IMR-90 (cell line): ENCODE results near the gene ELMO1. TPM values are rescaled to one million over a fixed set of nuclear protein-coding genes. Genes with fewer than 3 reads are reported as not detected.

Experiments used
- ATAC-seq: fragments of 200-7000 bp; cut with Tn5 transposase; 2 replicates; pipeline ENCODE4 v1.9.1; 2020; ENCODE audit warnings: low read depth, mild to moderate bottlenecking, moderate library complexity
- BruUV-seq: library from RNA; stranded (reverse); fragments of 400-500 nt; replicated peaks from 2 replicates; lab custom pipeline; 2021; lab: Mats Ljungman, UMichigan
- CTCF ChIA-PET: fragments of 300-600 bp; formaldehyde crosslinking; extraction: SDS; loops from one replicate; lab custom pipeline; 2021; ENCODE audit warnings: antibody characterized with exemption; lab: Yijun Ruan, JAX
- POLR2A ChIA-PET: fragments of 300-600 bp; sonication (Branson Sonifier 250); formaldehyde crosslinking; loops from one replicate; lab custom pipeline; 2022; ENCODE audit warnings: antibody characterized with exemption; ENCODE audit not compliant: unreplicated experiment; lab: Charles Lee
- DNase-seq: peaks from one replicate; pipeline ENCODE4 v3.0.0; 2013
- H2AFZ ChIP-seq: replicated peaks from 2 replicates; pipeline ENCODE3; 2013; ENCODE audit warnings: low read length, mild to moderate bottlenecking; ENCODE audit not compliant: poor library complexity
- H2AK5ac ChIP-seq: 2 replicates; pipeline ENCODE4 v1.6.1; 2013; ENCODE audit warnings: low read depth, low read length, inconsistent platforms
- H2AK9ac ChIP-seq: replicated peaks from 2 replicates; pipeline ENCODE3; 2013; ENCODE audit warnings: mild to moderate bottlenecking, low read depth, low read length, moderate library complexity; ENCODE audit not compliant: poor library complexity
- H2BK120ac ChIP-seq: 2 replicates; pipeline ENCODE4 v1.6.1; 2013; ENCODE audit warnings: low read depth, low read length, inconsistent platforms
- H2BK15ac ChIP-seq: 3 replicates; pipeline ENCODE4 v1.6.1; 2013; ENCODE audit warnings: low read depth, low read length, inconsistent platforms
- H2BK20ac ChIP-seq: 2 replicates; pipeline ENCODE4 v1.6.1; 2013; ENCODE audit warnings: low read depth, mild to moderate bottlenecking, inconsistent platforms, low read length, moderate library complexity
- H2BK5ac ChIP-seq: 2 replicates; pipeline ENCODE4 v1.6.1; 2013; ENCODE audit warnings: mild to moderate bottlenecking, low read depth, low read length, inconsistent platforms; ENCODE audit not compliant: poor library complexity, severe bottlenecking
- H3K14ac ChIP-seq: replicated peaks from 2 replicates; pipeline ENCODE4 v1.6.1; 2013; ENCODE audit warnings: low read depth, low read length, inconsistent platforms
- H3K18ac ChIP-seq: 2 replicates; pipeline ENCODE4 v1.6.1; 2013; ENCODE audit warnings: low read depth, low read length, control low read depth
- H3K23ac ChIP-seq: 2 replicates; pipeline ENCODE4 v1.6.1; 2013; ENCODE audit warnings: low read depth, low read length, inconsistent platforms
- H3K27ac ChIP-seq: 2 replicates; pipeline ENCODE4 v1.5.1; 2013; ENCODE audit warnings: mild to moderate bottlenecking, control low read depth, low read length; ENCODE audit not compliant: insufficient read depth
- H3K27me3 ChIP-seq: 2 replicates; pipeline ENCODE4 v1.6.1; 2013; ENCODE audit warnings: low read length; ENCODE audit not compliant: control insufficient read depth, insufficient read depth
- H3K36me3 ChIP-seq: 2 replicates; pipeline ENCODE4 v1.6.1; 2013; ENCODE audit warnings: low read length, mixed read lengths; ENCODE audit not compliant: control insufficient read depth, insufficient read depth
- H3K4ac ChIP-seq: 2 replicates; pipeline ENCODE4 v1.6.1; 2013; ENCODE audit warnings: low read depth, low read length, inconsistent platforms
- H3K4me1 ChIP-seq: 2 replicates; pipeline ENCODE4 v1.6.1; 2013; ENCODE audit warnings: low read length, mixed read lengths; ENCODE audit not compliant: control insufficient read depth, insufficient read depth
- H3K4me2 ChIP-seq: 2 replicates; pipeline ENCODE4 v1.6.1; 2013; ENCODE audit warnings: low read depth, mild to moderate bottlenecking, control low read depth, low read length, moderate library complexity
- H3K4me3 ChIP-seq: 2 replicates; pipeline ENCODE4 v1.5.1; 2013; ENCODE audit warnings: low read depth, mild to moderate bottlenecking, control low read depth, low read length, moderate library complexity; ENCODE audit not compliant: insufficient read depth
- H3K56ac ChIP-seq: 2 replicates; pipeline ENCODE4 v1.6.1; 2013; ENCODE audit warnings: low read length, inconsistent platforms; ENCODE audit not compliant: insufficient read depth; ENCODE audit errors: extremely low read depth
- H3K79me1 ChIP-seq, 2 experiments: 2 replicates each; pipeline ENCODE4 v1.6.1; 2013; ENCODE audit warnings: low read length in 2 of 2, inconsistent platforms in 1 of 2, low read depth in 1 of 2
- H3K9ac ChIP-seq: 2 replicates; pipeline ENCODE4 v1.6.1; 2013; ENCODE audit warnings: low read depth, low read length, control low read depth
- H3K9me1 ChIP-seq: 2 replicates; pipeline ENCODE4 v1.6.1; 2013; ENCODE audit warnings: low read length, inconsistent platforms; ENCODE audit not compliant: insufficient read depth
- H3K9me3 ChIP-seq: 2 replicates; pipeline ENCODE4 v1.6.1; 2013; ENCODE audit warnings: low read length; ENCODE audit not compliant: control insufficient read depth, insufficient read depth
- H4K20me1 ChIP-seq: 2 replicates; pipeline ENCODE4 v1.6.1; 2013; ENCODE audit warnings: low read length, inconsistent platforms; ENCODE audit not compliant: insufficient read depth
- H4K5ac ChIP-seq: 2 replicates; pipeline ENCODE4 v1.6.1; 2013; ENCODE audit warnings: mild to moderate bottlenecking, low read depth, low read length, control low read depth
- H4K8ac ChIP-seq, 2 experiments: 2 replicates each; pipeline ENCODE4 v1.6.1; 2013; ENCODE audit warnings: low read depth in 2 of 2, low read length in 2 of 2, control low read depth in 1 of 2, inconsistent platforms in 1 of 2
- H4K91ac ChIP-seq: 2 replicates; pipeline ENCODE4 v1.6.1; 2013; ENCODE audit warnings: low read depth, low read length, inconsistent platforms; ENCODE audit not compliant: insufficient read depth
- BHLHE40 ChIP-seq: fragments of 150-350 bp; IDR thresholded peaks from 2 replicates; pipeline ENCODE4 v1.6.1; 2016; ENCODE audit warnings: mild to moderate bottlenecking, low read depth, low read length
- CEBPB ChIP-seq: IDR thresholded peaks from 2 replicates; pipeline ENCODE4 v1.6.1; 2012; ENCODE audit warnings: low read depth, low read length, improper control_type of control experiment
- CHD1 ChIP-seq: IDR thresholded peaks from 2 replicates; pipeline ENCODE4 v1.6.1; 2012; ENCODE audit warnings: low read depth, low read length, improper control_type of control experiment
- CTCF ChIP-seq: conservative IDR thresholded peaks from 2 replicates; pipeline ENCODE4 v1.5.1; 2012; ENCODE audit warnings: mild to moderate bottlenecking, low read depth, low read length, improper control_type of control experiment
- FOS ChIP-seq: fragments of 150-350 bp; IDR thresholded peaks from 2 replicates; pipeline ENCODE4 v1.6.1; 2016; ENCODE audit warnings: low read depth, low read length
- MAFK ChIP-seq: IDR thresholded peaks from 2 replicates; pipeline ENCODE4 v1.6.1; 2012; ENCODE audit warnings: low read depth, low read length, improper control_type of control experiment
- MAZ ChIP-seq: IDR thresholded peaks from 2 replicates; pipeline ENCODE4 v1.6.1; 2012; ENCODE audit warnings: low read depth, mild to moderate bottlenecking, low read length, improper control_type of control experiment, moderate library complexity, borderline replicate concordance
- MXI1 ChIP-seq: IDR thresholded peaks from 2 replicates; pipeline ENCODE4 v1.6.1; 2012; ENCODE audit warnings: low read depth, mild to moderate bottlenecking, low read length, moderate library complexity, borderline replicate concordance
- NFE2L2 ChIP-seq: fragments of 150-350 bp; IDR thresholded peaks from 2 replicates; pipeline ENCODE4 v1.6.1; 2016; ENCODE audit warnings: low read depth, mild to moderate bottlenecking, low read length
- POLR2A ChIP-seq: IDR thresholded peaks from 2 replicates; pipeline ENCODE4 v1.6.1; 2012; ENCODE audit warnings: mild to moderate bottlenecking, low read depth, low read length
- RAD21 ChIP-seq: IDR thresholded peaks from 2 replicates; pipeline ENCODE4 v1.6.1; 2012; ENCODE audit warnings: low read length, improper control_type of control experiment
- RCOR1 ChIP-seq: IDR thresholded peaks from 2 replicates; pipeline ENCODE4 v1.6.1; 2012; ENCODE audit warnings: mild to moderate bottlenecking, low read length, improper control_type of control experiment; ENCODE audit not compliant: insufficient replicate concordance
- RFX5 ChIP-seq: IDR thresholded peaks from 2 replicates; pipeline ENCODE4 v1.8.0; 2012; ENCODE audit warnings: low read depth, mild to moderate bottlenecking, low read length, moderate library complexity
- SMC3 ChIP-seq: fragments of 150-350 bp; IDR thresholded peaks from 2 replicates; pipeline ENCODE4 v1.6.1; 2016; ENCODE audit warnings: low read depth, mild to moderate bottlenecking, antibody characterized with exemption, low read length, moderate library complexity
- USF2 ChIP-seq: fragments of 150-350 bp; IDR thresholded peaks from 2 replicates; pipeline ENCODE4 v1.6.1; 2017; ENCODE audit warnings: mild to moderate bottlenecking, antibody characterized with exemption, low read length, low read depth
- dilution Hi-C: fragments of 300-500 bp; cut with HindIII; formaldehyde crosslinking; loops from one replicate; pipeline ENCODE4 v1.14.3; 2018; ENCODE audit warnings: low sequenced_read_pairs; ENCODE audit not compliant: unreplicated experiment
- in situ Hi-C: fragments of 300-500 bp; cut with MboI; formaldehyde crosslinking; loops from 3 replicates; pipeline ENCODE4 v1.14.3; 2019; ENCODE audit warnings: low sequenced_read_pairs, inconsistent platforms, mixed read lengths
- intact Hi-C: fragments of 100-400 bp; cut with micrococcal nuclease; formaldehyde crosslinking; loops from 2 replicates; pipeline ENCODE4 v1.10.0; 2022
- polyA plus RNA-seq, 3 experiments: library from polyadenylated mRNA; depleted of rRNA; stranded (reverse); fragments of >200 nt; gene quantifications; 2 replicates each; pipeline ENCODE4 v1.2.3, GENCODE V29; 2012; ENCODE audit warnings: low replicate concordance in 1 of 3
- total RNA-seq: library from RNA; depleted of rRNA; stranded (reverse); fragments of >200 nt; gene quantifications from 2 replicates; pipeline ENCODE4 v1.2.3, GENCODE V29; 2012
- TF ChIP-seq, protein P1 (sequence below): fragments of 150-350 bp; IDR thresholded peaks from 2 replicates; pipeline ENCODE4 v1.6.1; 2016; ENCODE audit warnings: low read depth, mild to moderate bottlenecking, low read length, moderate library complexity, borderline replicate concordance

Gene ELMO1
- total and polyA plus RNA-seq, 2 of the 4 experiments (the other 2 are of a cell fraction), result 0.03 TPM; not detected in 1

DNA sequence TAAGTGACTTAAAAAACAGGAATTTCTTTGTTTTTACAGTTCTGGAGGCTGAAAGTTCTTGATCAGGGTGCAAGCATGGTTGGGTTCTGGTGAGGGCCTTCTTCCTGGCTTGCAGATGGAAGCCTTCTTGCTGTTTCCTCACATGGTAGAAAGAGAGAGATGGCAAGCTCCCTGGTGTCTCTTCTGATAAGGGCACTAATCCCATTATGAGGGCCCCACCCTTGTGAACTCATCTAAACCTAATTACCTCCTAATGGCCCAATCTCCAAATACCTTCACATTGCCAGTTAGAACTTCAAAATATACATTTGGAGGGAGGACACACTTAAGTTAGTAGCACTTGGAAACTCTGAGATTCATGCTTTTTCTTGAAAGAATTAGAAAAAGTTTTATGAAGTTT lies 410.0 kb downstream of the ELMO1 start:
- Histone ChIP-seq H3K9me1 (no peaks in the 10 kb centered on the region; the same call in 1 of the 2 replicates), H3K27me3 (no peaks in the 10 kb centered on the region), H2AFZ (no peak overlapping the region), H3K14ac (no peak overlapping the region), H3K27ac (no peak overlapping the region), H3K4me3 (no peak overlapping the region), H4K20me1 (no peaks in the 10 kb centered on the region), H3K23ac (no peak overlapping the region), H2BK120ac (no peak overlapping the region), H2AK9ac (no peak overlapping the region), H4K8ac (no peak overlapping the region), H3K18ac (no peak overlapping the region), H3K9me3 (peaks cover 4% of the 10 kb centered on the region; the same call in 1 of the 2 replicates), H2BK20ac (no peak overlapping the region), H4K91ac (no peak overlapping the region), H3K4me1 (no peaks in the 10 kb centered on the region), H2BK5ac (no peak overlapping the region), H4K5ac (no peak overlapping the region), H2AK5ac (no peak overlapping the region), H3K36me3 (no peaks in the 10 kb centered on the region), H3K79me1 (no peaks in the 10 kb centered on the region), H3K4ac (no peak overlapping the region), H3K4me2 (no peak overlapping the region), H3K56ac (no peak overlapping the region), H2BK15ac (no peak overlapping the region), H3K9ac (no peak overlapping the region)
- ATAC-seq (no peak), DNase-seq (no peak)
- intact Hi-C loops, result no loop called here
- dilution Hi-C loops, result no loop called here
- in situ Hi-C loops, result no loop called here
- no peak for TF ChIP-seq RFX5
- no peak for TF ChIP-seq FOS
- no peak for TF ChIP-seq POLR2A
- TF ChIP-seq, protein P1, sequence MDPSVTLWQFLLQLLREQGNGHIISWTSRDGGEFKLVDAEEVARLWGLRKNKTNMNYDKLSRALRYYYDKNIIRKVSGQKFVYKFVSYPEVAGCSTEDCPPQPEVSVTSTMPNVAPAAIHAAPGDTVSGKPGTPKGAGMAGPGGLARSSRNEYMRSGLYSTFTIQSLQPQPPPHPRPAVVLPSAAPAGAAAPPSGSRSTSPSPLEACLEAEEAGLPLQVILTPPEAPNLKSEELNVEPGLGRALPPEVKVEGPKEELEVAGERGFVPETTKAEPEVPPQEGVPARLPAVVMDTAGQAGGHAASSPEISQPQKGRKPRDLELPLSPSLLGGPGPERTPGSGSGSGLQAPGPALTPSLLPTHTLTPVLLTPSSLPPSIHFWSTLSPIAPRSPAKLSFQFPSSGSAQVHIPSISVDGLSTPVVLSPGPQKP, result no peak
- no peak for TF ChIP-seq RAD21
- TF ChIP-seq CTCF, result no peak
- no peak for TF ChIP-seq USF2
- TF ChIP-seq NFE2L2, result no peak
- no peak for TF ChIP-seq BHLHE40
- no peak for TF ChIP-seq MXI1
- TF ChIP-seq MAFK, result no peak
- TF ChIP-seq SMC3, result no peak
- no peak for TF ChIP-seq CHD1
- TF ChIP-seq RCOR1, result no peak
- no peak for TF ChIP-seq MAZ
- no peak for TF ChIP-seq CEBPB
- no TSS peak for BruUV-seq
- CTCF ChIA-PET, result no interaction called here
- POLR2A ChIA-PET, result no interaction called here
